ENCODE results near the gene STXBP1.

GRCh38 chr9:127730262-127730661 is 118.2 kb downstream of the STXBP1 start:
- TF ChIP-seq, protein P1, sequence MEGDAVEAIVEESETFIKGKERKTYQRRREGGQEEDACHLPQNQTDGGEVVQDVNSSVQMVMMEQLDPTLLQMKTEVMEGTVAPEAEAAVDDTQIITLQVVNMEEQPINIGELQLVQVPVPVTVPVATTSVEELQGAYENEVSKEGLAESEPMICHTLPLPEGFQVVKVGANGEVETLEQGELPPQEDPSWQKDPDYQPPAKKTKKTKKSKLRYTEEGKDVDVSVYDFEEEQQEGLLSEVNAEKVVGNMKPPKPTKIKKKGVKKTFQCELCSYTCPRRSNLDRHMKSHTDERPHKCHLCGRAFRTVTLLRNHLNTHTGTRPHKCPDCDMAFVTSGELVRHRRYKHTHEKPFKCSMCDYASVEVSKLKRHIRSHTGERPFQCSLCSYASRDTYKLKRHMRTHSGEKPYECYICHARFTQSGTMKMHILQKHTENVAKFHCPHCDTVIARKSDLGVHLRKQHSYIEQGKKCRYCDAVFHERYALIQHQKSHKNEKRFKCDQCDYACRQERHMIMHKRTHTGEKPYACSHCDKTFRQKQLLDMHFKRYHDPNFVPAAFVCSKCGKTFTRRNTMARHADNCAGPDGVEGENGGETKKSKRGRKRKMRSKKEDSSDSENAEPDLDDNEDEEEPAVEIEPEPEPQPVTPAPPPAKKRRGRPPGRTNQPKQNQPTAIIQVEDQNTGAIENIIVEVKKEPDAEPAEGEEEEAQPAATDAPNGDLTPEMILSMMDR (IDR thresholded peaks at IDR 0.05; ENCODE audit: low read depth, low read length, poor library complexity, severe bottlenecking): no peak
- no peak for TF ChIP-seq EZH2phosphoT487 (IDR thresholded peaks at IDR 0.05; ENCODE audit: borderline replicate concordance, low read length)
